ENCODE measurements around the gene SLC22A1. TPM values are rescaled to one million over a fixed set of nuclear protein-coding genes. Genes with fewer than 3 reads are reported as not detected.

The SLC22A1 gene
- total and polyA plus RNA-seq, 2 of the 8 experiments (the other 6 are each of a cell fraction or from before 2014, with no cell fraction given), result 0.12 to 0.45 TPM

DNA sequence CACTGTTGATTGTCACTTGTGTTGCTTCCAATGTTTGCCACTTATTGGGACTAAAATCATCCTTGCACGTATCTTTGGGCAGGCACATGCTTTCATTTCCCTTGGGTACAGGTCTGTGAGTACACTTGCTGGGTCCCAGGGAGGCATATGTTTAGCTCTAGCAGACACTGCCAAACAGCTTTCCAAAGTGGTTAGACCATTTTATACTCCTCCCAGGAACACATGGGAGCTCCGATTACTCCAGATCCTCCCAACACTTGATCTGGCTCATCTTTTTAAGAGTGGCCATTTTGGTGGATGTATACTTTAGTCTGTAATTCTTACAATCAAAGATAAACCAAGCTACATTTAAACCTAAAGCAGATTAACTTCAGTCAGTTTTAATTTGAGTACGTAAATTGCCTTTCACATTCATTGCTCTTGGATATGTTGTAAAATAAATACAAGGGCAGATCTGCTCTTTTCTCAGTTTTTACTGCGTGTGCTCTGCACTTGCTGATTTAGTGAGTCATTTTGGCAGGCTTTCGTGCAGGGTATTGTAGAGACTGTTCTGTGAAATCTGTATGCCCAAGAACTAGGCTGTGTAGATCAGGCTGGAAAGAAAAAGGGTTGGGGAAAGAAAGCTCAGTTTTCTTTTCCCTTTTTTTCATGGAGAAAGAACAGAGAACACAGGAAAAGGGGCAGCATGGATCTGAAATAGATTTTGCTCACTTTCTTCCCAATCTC lies 19.5 kb downstream of the SLC22A1 start:
- Histone ChIP-seq H3K79me2 (ENCODE audit: control insufficient read depth in 1 of 2, insufficient read depth in 2 of 2, low read length in 2 of 2) (no peaks in the 10 kb centered on the region), H3K4ac (replicated peaks; ENCODE audit: insufficient read length, low read depth, low read length) (no peak overlapping the region), H4K5ac (ENCODE audit: insufficient read length, low read depth, low read length) (no peak overlapping the region), H3K23me2 (ENCODE audit: low read depth, low read length) (no peaks in the 10 kb centered on the region), H3K4me1 (replicated peaks in 1 of 4; ENCODE audit: control insufficient read depth in 3 of 4, insufficient read depth in 4 of 4, low read length in 3 of 4) (peaks cover 0 to 14% (median 3%) of the 10 kb centered on the region in 4 experiments; a peak in 3 of 7 replicates), H3K79me1 (ENCODE audit: low read depth, low read length) (no peaks in the 10 kb centered on the region), H2AK5ac (ENCODE audit: low read depth, low read length) (no peak overlapping the region), H3K36me3 (ENCODE audit: control insufficient read depth in 2 of 4, insufficient read depth in 4 of 4, low read length in 3 of 4) (no peaks in the 10 kb centered on the region), H3K18ac (ENCODE audit: extremely low read depth, low read length) (no peak overlapping the region), H3K9me3 (ENCODE audit: insufficient read depth in 2 of 2, low read depth in 1 of 2, low read length in 1 of 2) (no peaks in the 10 kb centered on the region), H2BK15ac (ENCODE audit: low read length) (0 out of 2 replicates have a peak overlapping the region, but pooled peaks have one; percentile 32), H4K8ac (ENCODE audit: extremely low read depth, insufficient read depth, low read length) (no peak overlapping the region), H4K91ac (replicated peaks; ENCODE audit: insufficient read length, low read length) (no peak overlapping the region), H3K4me2 (ENCODE audit: insufficient read depth in 1 of 2, low read depth in 2 of 2, low read length in 2 of 2) (no peak overlapping the region), H3K56ac (replicated peaks; ENCODE audit: insufficient read length, low read depth, low read length) (no peak overlapping the region), H3K27me3 (replicated peaks in 1 of 4; ENCODE audit: control insufficient read depth in 3 of 4, extremely low read depth in 1 of 4, insufficient read depth in 3 of 4, low read length in 3 of 4) (no peaks in the 10 kb centered on the region), H2BK5ac (ENCODE audit: low read depth, low read length) (no peak overlapping the region), H2BK12ac (ENCODE audit: low read depth, low read length) (no peak overlapping the region; the same call in 1 of the 2 replicates), H3K9ac (replicated peaks in 1 of 4; ENCODE audit: extremely low read depth in 1 of 4, low read depth in 3 of 4, low read length in 3 of 4) (no peak overlapping the region), H2BK120ac (replicated peaks; ENCODE audit: low read depth, low read length) (no peak overlapping the region), H3K14ac (ENCODE audit: insufficient read length) (no peak overlapping the region), H3K23ac (ENCODE audit: insufficient read length) (no peak overlapping the region), H2AFZ (ENCODE audit: low read length) (no peak overlapping the region), H4K20me1 (replicated peaks in 1 of 2; ENCODE audit: control insufficient read depth in 1 of 2, insufficient read depth in 2 of 2, low read length in 2 of 2) (no peaks in the 10 kb centered on the region), H3K4me3 (ENCODE audit: extremely low read depth in 1 of 4, insufficient read depth in 2 of 4, low read depth in 3 of 4, low read length in 4 of 4) (no peak overlapping the region), H2BK20ac (ENCODE audit: low read length) (0 out of 2 replicates have a peak overlapping the region, but pooled peaks have one; percentile 19), H3K27ac (ENCODE audit: low read depth, low read length) (no peak overlapping the region)
- 90% methylated on average over 5 of the region's 5 CpGs; no CpG with 5 or more reads in 1 of the 2 experiments for WGBS, 2 experiments (ENCODE audit: extremely low coverage in 1 of 2, insufficient coverage in 1 of 2, insufficient read length in 1 of 2, insufficient replicate concordance in 2 of 2, low coverage in 1 of 2, low lambda C conversion rate in 2 of 2, missing lambda C conversion rate in 1 of 2)
- DNase-seq (ENCODE audit: low read depth in 1 of 2, low spot score in 2 of 2), result no peak
- ChIA-PET CTCF (ENCODE audit: partially characterized antibody) (interaction anchor here (0.7 to 5.0 kb wide), 7 partner anchors 9 to 315 kb away, joined by 3 to 35 read pairs (median 6); no protein-coding TSS in a partner anchor), POLR2A (ENCODE audit: partially characterized antibody) (interaction anchor here (0.7 kb wide), 1 partner anchor 211 kb away, joined by 3 read pairs; no protein-coding TSS in a partner anchor)
- no peak for FAIRE-seq
- TF ChIP-seq SP4 (IDR thresholded peaks at IDR 0.05; ENCODE audit: low read length) (no peak), RNF2 (IDR thresholded peaks at IDR 0.05; ENCODE audit: borderline replicate concordance, low read depth, low read length, missing control alignments, poor library complexity, severe bottlenecking) (no peak), CBX8 (IDR thresholded peaks at IDR 0.05; ENCODE audit: borderline replicate concordance, low read depth, low read length) (no peak), HDAC2 (IDR thresholded peaks at IDR 0.05; ENCODE audit: borderline replicate concordance in 1 of 2, low read depth in 2 of 2, low read length in 2 of 2) (no peak), PHF8 (conservative IDR thresholded peaks at IDR 0.05; ENCODE audit: low read depth, low read length) (no peak), EP300 (IDR thresholded peaks at IDR 0.05; ENCODE audit: borderline replicate concordance in 1 of 2, low read depth in 2 of 2, low read length in 2 of 2) (no peak), EZH2 (IDR thresholded peaks at IDR 0.05; ENCODE audit: low read depth, low read length, severe bottlenecking) (no peak), ZNF274 (IDR thresholded peaks at IDR 0.05; ENCODE audit: borderline replicate concordance, extremely low read depth, low read length) (no peak), CHD1 (IDR thresholded peaks at IDR 0.05; ENCODE audit: low read depth, low read length) (no peak)
- TF ChIP-seq, protein P1, sequence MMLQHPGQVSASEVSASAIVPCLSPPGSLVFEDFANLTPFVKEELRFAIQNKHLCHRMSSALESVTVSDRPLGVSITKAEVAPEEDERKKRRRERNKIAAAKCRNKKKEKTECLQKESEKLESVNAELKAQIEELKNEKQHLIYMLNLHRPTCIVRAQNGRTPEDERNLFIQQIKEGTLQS (IDR thresholded peaks at IDR 0.05; ENCODE audit: insufficient read depth, low read depth, low read length), result no peak
